GM10248 (cell line): Measurements from ENCODE around the gene ZBTB24.

ENCODE experiments used
- CTCF ChIA-PET: fragments of 300-600 bp; sonication (Branson Sonifier 250); formaldehyde crosslinking; extraction: SDS; loops from one replicate; lab custom pipeline; 2021; ENCODE audit warnings: antibody characterized with exemption; lab: Yijun Ruan, JAX
- POLR2A ChIA-PET: fragments of 350-650 bp; sonication (Branson Sonifier 250); formaldehyde crosslinking; extraction: SDS; loops from one replicate; lab custom pipeline; 2020; ENCODE audit warnings: antibody characterized with exemption; lab: Yijun Ruan, JAX
- DNase-seq: peaks from one replicate; pipeline ENCODE4 v3.0.0; 2012; ENCODE audit errors: extremely low spot score
- TF ChIP-seq, protein P1 (sequence below): IDR thresholded peaks from 2 replicates; pipeline ENCODE4 v1.5.1; 2012; ENCODE audit warnings: mild to moderate bottlenecking, low read depth; ENCODE audit errors: extremely low read depth, missing control alignments, control extremely low read depth

The ZBTB24 gene

GRCh38 chr6:109421184-109421583, 61.8 kb downstream of the ZBTB24 start:
- POLR2A ChIA-PET: no interaction called here
- CTCF ChIA-PET: interaction anchor here (1.3 kb wide), 1 partner anchor 9 kb away, joined by 5 read pairs; no protein-coding TSS in a partner anchor
- DNase-seq: no peak
- TF ChIP-seq, protein P1, sequence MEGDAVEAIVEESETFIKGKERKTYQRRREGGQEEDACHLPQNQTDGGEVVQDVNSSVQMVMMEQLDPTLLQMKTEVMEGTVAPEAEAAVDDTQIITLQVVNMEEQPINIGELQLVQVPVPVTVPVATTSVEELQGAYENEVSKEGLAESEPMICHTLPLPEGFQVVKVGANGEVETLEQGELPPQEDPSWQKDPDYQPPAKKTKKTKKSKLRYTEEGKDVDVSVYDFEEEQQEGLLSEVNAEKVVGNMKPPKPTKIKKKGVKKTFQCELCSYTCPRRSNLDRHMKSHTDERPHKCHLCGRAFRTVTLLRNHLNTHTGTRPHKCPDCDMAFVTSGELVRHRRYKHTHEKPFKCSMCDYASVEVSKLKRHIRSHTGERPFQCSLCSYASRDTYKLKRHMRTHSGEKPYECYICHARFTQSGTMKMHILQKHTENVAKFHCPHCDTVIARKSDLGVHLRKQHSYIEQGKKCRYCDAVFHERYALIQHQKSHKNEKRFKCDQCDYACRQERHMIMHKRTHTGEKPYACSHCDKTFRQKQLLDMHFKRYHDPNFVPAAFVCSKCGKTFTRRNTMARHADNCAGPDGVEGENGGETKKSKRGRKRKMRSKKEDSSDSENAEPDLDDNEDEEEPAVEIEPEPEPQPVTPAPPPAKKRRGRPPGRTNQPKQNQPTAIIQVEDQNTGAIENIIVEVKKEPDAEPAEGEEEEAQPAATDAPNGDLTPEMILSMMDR: no peak

DNA sequence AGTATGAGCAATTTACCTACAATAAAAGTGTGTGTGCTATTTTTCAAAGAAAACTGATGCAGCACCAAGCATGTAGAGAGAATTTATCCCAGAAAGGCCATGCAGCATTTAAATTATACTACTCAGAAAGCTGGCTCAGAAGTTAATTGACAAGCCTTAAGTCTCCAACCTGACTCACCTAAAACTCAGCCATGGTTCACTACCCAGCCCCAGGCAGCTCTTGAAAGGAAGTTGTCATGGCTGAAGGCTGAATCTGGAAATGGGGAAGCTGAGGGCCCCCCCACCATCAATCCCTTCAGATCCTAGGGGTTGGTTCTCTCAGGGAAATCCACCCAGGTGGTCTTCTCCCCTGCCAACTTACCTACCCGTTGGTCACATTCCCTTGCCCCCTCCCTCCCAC, 62.3 kb downstream of the ZBTB24 start:
- POLR2A ChIA-PET: no interaction called here
- no peak for DNase-seq
- TF ChIP-seq, protein P1: no peak
- CTCF ChIA-PET: interaction anchor here (0.9 kb wide), 1 partner anchor 14 kb away, joined by 3 read pairs; no protein-coding TSS in a partner anchor

DNA sequence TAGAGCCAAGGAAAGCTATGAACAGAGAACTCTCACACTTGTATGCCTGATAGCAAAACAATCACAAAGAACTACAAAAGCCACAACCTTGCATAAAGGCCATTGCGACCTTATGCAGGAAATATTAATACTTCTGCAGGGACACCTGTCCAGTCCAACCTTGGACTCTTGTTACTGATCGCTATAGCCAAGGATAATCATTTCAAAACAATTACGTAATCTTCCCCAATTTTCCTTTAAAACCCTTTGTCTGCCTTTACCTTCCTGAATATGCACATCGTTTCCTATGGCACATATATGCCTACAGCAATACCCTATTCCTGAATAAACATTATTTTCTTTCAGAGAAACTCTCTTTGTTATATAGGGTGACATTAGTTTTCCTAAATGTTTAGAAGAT, 65.4 kb downstream of the ZBTB24 start:
- CTCF ChIA-PET: interaction anchor here (1.6 kb wide), 1 partner anchor 20 kb away, joined by 3 read pairs; no protein-coding TSS in a partner anchor
- POLR2A ChIA-PET: no interaction called here

More for the DNA sequence above, 65.4 kb downstream of the ZBTB24 start:
- DNase-seq: no peak
- TF ChIP-seq, protein P1: no peak
